Heart left ventricle (tissue), 16 donors: ENCODE results near the gene ZNF365. TPM values are rescaled to one million over a fixed set of nuclear protein-coding genes. Genes with fewer than 3 reads are reported as not detected.
"Not testable (repeated sequence)": the region's sequence is repeated elsewhere in the genome, so short reads cannot be mapped to it uniquely, and the experiment has no call there.

Experiments
- ATAC-seq, 4 donors: fragments of 200-7000 bp; cut with Tn5 transposase; one replicate each; pipeline ENCODE4 v1.9.1; 2020 to 2022; ENCODE audit warnings: moderate library complexity in 4 of 4, mild to moderate bottlenecking in 3 of 4, moderate number of reproducible peaks in 1 of 4
- DNase-seq, 5 donors: peaks; one replicate each; pipeline ENCODE4 v3.0.0-alpha.2; 2020
- H3K27ac ChIP-seq, 12 donors: fragments of 200-600 bp; sonication (generic) in 4 of 12; one replicate each; pipeline versions ENCODE4 v1.5.0 to v1.8.0; 2016 to 2022; ENCODE audit warnings: mild to moderate bottlenecking in 2 of 12
- H3K27me3 ChIP-seq, 9 donors: fragments of 200-600 bp; sonication (generic) in 2 of 9; one replicate each; pipeline versions ENCODE4 v1.5.1 to v1.8.0; 2016 to 2022; ENCODE audit warnings: mild to moderate bottlenecking in 3 of 9
- H3K36me3 ChIP-seq, 9 donors: fragments of 200-600 bp; sonication (generic) in 2 of 9; one replicate each; pipeline versions ENCODE4 v1.5.0 to v1.8.0; 2018 to 2022; ENCODE audit warnings: mild to moderate bottlenecking in 2 of 9
- H3K4me1 ChIP-seq, 12 donors: fragments of 200-600 bp; sonication (generic) in 4 of 12; one replicate each; pipeline versions ENCODE4 v1.5.0 to v1.8.0; 2016 to 2022; ENCODE audit warnings: mild to moderate bottlenecking in 3 of 12
- H3K4me3 ChIP-seq, 12 donors: fragments of 200-600 bp; sonication (generic) in 4 of 12; one replicate each; pipeline versions ENCODE4 v1.5.0 to v1.8.0; 2017 to 2022; ENCODE audit warnings: mild to moderate bottlenecking in 9 of 12, moderate library complexity in 4 of 12
- H3K9me3 ChIP-seq, 12 donors: fragments of 200-600 bp; sonication (generic) in 4 of 12; one replicate each; pipeline versions ENCODE4 v1.5.0 to v1.8.0; 2016 to 2022; ENCODE audit warnings: mild to moderate bottlenecking in 1 of 12
- CTCF ChIP-seq, 12 donors: fragments of 200-600 bp; sonication (generic) in 4 of 12; IDR thresholded peaks; one replicate each; pipeline versions ENCODE4 v1.5.0 to v1.8.0; 2018 to 2022; ENCODE audit warnings: antibody characterized with exemption in 12 of 12, mild to moderate bottlenecking in 5 of 12
- POLR2A ChIP-seq, 2 donors: fragments of 450-650 bp; IDR thresholded peaks; one replicate each; pipeline ENCODE4 v1.6.1; 2017; ENCODE audit warnings: antibody characterized with exemption in 2 of 2, mild to moderate bottlenecking in 2 of 2, moderate library complexity in 2 of 2
- WGBS, 4 donors: extraction: QIAGEN DNeasy Blood & Tissue Kit in 2 of 4; methylation state at CpG; one replicate each; pipeline versions ENCODE4 v1.1.5 to v1.1.7; 2013 to 2018; 5-methylcytosine and 5-hydroxymethylcytosine counted together
- intact Hi-C, 10 donors: fragments of 100-400 bp; cut with DNase I; formaldehyde crosslinking; loops; one replicate each; pipeline versions ENCODE4 v1.11.1 to v1.14.2; 2022
- polyA plus RNA-seq, 2 donors: library from polyadenylated mRNA; stranded (reverse); fragments of 200-250 nt; gene quantifications; one replicate each; pipeline ENCODE4 v1.2.3, GENCODE V29; 2013
- total RNA-seq, 9 donors: library from RNA; depleted of rRNA in 2 of 9; stranded (reverse); fragments of >200 nt in 2 of 9; fragmentation: NEBNext Ultra II Directional in 3 of 9; extraction: Animal tissue kit (Norgen Biotek cat#: 25700) in 3 of 9; gene quantifications; one replicate each; pipeline versions ENCODE4 v1.1.0 to v1.2.4, GENCODE V29; 2016 to 2023
- donor health status: ischemic (EF 13 %, LVEDD 7.1; RV severe dilation, severe dysfunction).
- donor health status: healthy with polysubstance abuse.
- donor health status: DM: no; HTN: yes; CAD: no.
- donor health status: DM: no; HTN: no; CAD: no.
- donor health status: ischemic (EF 25% LVEDD 6.9; RV normal size, moderate dysfunction).
- donor health status: ischemic (EF 25% LVEDD 5.7; RV mildly dilated, moderate dysfunction).
- donor health status: healthy.
- donor health status: DM: yes; HTN: yes; CAD: no.
- donor health status: ischemic (EF 35%, LVEDD 5.7; RV mildly dilated, moderate dysfunction).
- donor health status: nonischemic (EF 11% LVEDD 7.7; RV severe dilation, severe dysfunction).
- donor health status: DM: yes; HTN: yes; CAD: no.
- donor health status: PGD.
- donor health status: ischemic (EF 29% LVEDD 5.4; RV normal size, mild dysfunction).
- donor health status: nonischemic (EF 23%, LVEDD 6.1; RV moderate dilation, normal function).

The ZNF365 gene
- total and polyA plus RNA-seq, 11 donors: 0.08 to 0.63 (median 0.27) TPM; not detected in 3

- H3K9me3 ChIP-seq: peaks cover 0 to 68% (median 17%) of the 10 kb centered on the region in 12 donors
Observed at GRCh38 chr10:62348029-62348428, 26.1 kb upstream of the ZNF365 start.

GRCh38 chr10:62352356-62352970, 21.7 kb upstream of the ZNF365 start:
- Histone ChIP-seq H3K27ac (no peak overlapping the region), H3K36me3 (no peaks in the 10 kb centered on the region), H3K27me3 (no peaks in the 10 kb centered on the region), H3K9me3 (peaks cover 0 to 52% (median 9%) of the 10 kb centered on the region in 12 donors), H3K4me1 (no peaks in the 10 kb centered on the region), H3K4me3 (no peak overlapping the region)
- TF ChIP-seq CTCF (IDR thresholded peaks at IDR 0.05) (no peak), POLR2A (IDR thresholded peaks at IDR 0.05) (no peak)
- no peak for DNase-seq
- intact Hi-C loops: no loop called here
- no peak for ATAC-seq

More at GRCh38 chr10:62348029-62348428, 26.1 kb upstream of the ZNF365 start:
- Histone ChIP-seq H3K36me3 (no peaks in the 10 kb centered on the region), H3K27me3 (no peaks in the 10 kb centered on the region), H3K27ac (no peak overlapping the region), H3K4me3 (no peak overlapping the region), H3K4me1 (no peaks in the 10 kb centered on the region)
- DNase-seq: no peak
- intact Hi-C loops: no loop called here
- TF ChIP-seq CTCF (IDR thresholded peaks at IDR 0.05): no peak
- no peak for TF ChIP-seq POLR2A (IDR thresholded peaks at IDR 0.05)
- no peak for ATAC-seq

DNA sequence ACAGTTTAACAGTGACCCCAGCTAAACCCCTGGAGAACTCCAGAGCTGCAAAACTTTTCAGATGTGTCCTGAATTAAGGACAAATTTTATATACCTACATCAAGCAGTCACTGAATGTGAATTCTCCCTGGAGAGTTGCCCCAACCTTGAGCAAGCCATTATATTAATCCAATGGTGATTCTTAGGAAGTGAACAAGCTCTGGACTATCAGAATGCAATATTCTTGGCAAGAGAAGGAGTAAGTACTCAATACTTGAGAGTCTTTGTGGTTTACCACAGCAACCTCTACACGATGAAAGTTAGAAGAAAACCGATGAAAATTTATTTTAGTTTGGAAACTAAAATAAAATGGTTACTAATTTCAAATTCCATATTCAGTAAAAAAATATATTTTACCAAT, 19.3 kb upstream of the ZNF365 start:
- Histone ChIP-seq H3K36me3 (no peaks in the 10 kb centered on the region), H3K4me1 (no peaks in the 10 kb centered on the region), H3K4me3 (no peak overlapping the region), H3K9me3 (peaks cover 0 to 29% (median 0%) of the 10 kb centered on the region in 12 donors), H3K27me3 (no peaks in the 10 kb centered on the region), H3K27ac (no peak overlapping the region)
- DNase-seq (no peak), ATAC-seq (no peak)
- intact Hi-C loops: no loop called here
- 80 to 90% (median 87%) methylated on average over 2 of the region's 2 CpGs for WGBS, 4 donors
- no peak for TF ChIP-seq CTCF (IDR thresholded peaks at IDR 0.05)
- TF ChIP-seq POLR2A (IDR thresholded peaks at IDR 0.05): no peak

DNA sequence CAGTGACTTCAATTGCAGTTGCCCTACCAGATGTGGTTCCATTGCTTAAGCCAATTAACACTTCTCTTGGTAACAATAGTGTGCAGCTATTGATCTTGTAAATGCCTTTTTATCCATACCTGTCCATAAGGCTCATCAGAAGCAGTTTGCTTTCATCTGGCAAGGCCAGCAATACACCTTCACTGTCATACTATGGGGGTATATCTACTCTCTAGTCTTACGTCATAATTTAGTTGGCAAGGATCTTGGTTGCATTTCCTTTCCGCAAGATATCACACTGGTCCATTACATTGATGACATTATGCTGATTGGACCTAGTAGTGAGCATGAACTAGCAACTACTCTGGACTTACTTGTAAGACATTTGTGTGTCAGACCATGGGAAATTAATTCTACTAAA, 17.7 kb upstream of the ZNF365 start:
- peaks cover 0 to 26% (median 0%) of the 10 kb centered on the region in 12 donors for H3K9me3 ChIP-seq
- intact Hi-C loops: no loop called here
- WGBS, 4 donors: 85 to 88% (median 86%) methylated on average over 2 of the region's 2 CpGs
- ATAC-seq (no peak), DNase-seq (no peak)
- no peak for TF ChIP-seq POLR2A (IDR thresholded peaks at IDR 0.05)
- TF ChIP-seq CTCF (IDR thresholded peaks at IDR 0.05): no peak
- H3K27ac ChIP-seq: no peak overlapping the region
- H3K27me3 ChIP-seq: no peaks in the 10 kb centered on the region
- no peaks in the 10 kb centered on the region for H3K36me3 ChIP-seq
- no peaks in the 10 kb centered on the region for H3K4me1 ChIP-seq
- H3K4me3 ChIP-seq: no peak overlapping the region

DNA sequence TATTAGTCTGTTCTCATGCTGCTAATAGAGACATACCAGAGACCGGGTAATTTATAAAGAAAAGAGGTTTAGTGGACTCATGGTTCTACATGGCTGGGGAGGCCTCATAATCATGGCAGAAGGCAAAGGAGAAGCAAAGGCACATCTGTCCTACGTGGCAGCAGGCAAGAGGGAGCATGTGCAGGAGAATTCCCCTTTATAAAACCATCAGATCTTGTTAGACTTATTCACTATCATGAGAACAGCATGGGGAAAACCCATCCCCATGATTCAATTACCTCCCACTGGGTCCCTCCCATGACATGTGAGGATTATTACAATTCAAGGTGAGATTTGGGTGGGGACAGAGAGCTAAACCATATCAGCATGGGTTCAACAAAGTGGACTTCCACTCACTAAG, 16.0 kb upstream of the ZNF365 start:
- H3K27ac ChIP-seq, H3K4me1 ChIP-seq, ATAC-seq, H3K4me3 ChIP-seq, H3K27me3 ChIP-seq, DNase-seq, intact Hi-C loops, H3K36me3 ChIP-seq: not testable (repeated sequence)
- peaks cover 0 to 16% (median 0%) of the 10 kb centered on the region in 12 donors for H3K9me3 ChIP-seq
- WGBS, 4 donors: 46 to 64% (median 63%) methylated on average over 2 of the region's 2 CpGs
